T follicular helper cell (primary cell): ENCODE results near the gene SLC35B1.
"Not testable (repeated sequence)": the region's sequence is repeated elsewhere in the genome, so short reads cannot be mapped to it uniquely, and the experiment has no call there.

Experiments used
- DNase-seq: peaks from one replicate; pipeline ENCODE4 v3.0.0-alpha.2; 2020; ENCODE audit warnings: low read depth

SLC35B1 gene

GRCh38 chr17:49734515-49735490 lies 27.0 kb upstream of the SLC35B1 start:
- no peak for DNase-seq

GRCh38 chr17:49731435-49731831 lies 23.7 kb upstream of the SLC35B1 start:
- DNase-seq = no peak

GRCh38 chr17:49730785-49731434 lies 23.1 kb upstream of the SLC35B1 start:
- no peak for DNase-seq

GRCh38 chr17:49730078-49730784 lies 22.5 kb upstream of the SLC35B1 start:
- DNase-seq = no peak

- no peak for DNase-seq
These were observed 21.3 kb upstream of the SLC35B1 start for GRCh38 chr17:49729069-49729468.

GRCh38 chr17:49728425-49728824 lies 20.7 kb upstream of the SLC35B1 start:
- no peak for DNase-seq

- DNase-seq = no peak
These were observed 19.6 kb upstream of the SLC35B1 start for GRCh38 chr17:49727380-49727779.

- no peak for DNase-seq
These were observed 17.8 kb upstream of the SLC35B1 start for GRCh38 chr17:49725452-49726130.

- not testable (repeated sequence) for DNase-seq
These were observed 16.8 kb upstream of the SLC35B1 start for GRCh38 chr17:49724552-49724951.

GRCh38 chr17:49723423-49723822 lies 15.7 kb upstream of the SLC35B1 start:
- no peak for DNase-seq

GRCh38 chr17:49722066-49722465 lies 14.3 kb upstream of the SLC35B1 start:
- no peak for DNase-seq

GRCh38 chr17:49717371-49717861 lies 9.7 kb upstream of the SLC35B1 start:
- no peak for DNase-seq

GRCh38 chr17:49716668-49717364 lies 9.1 kb upstream of the SLC35B1 start:
- DNase-seq = no peak

GRCh38 chr17:49715717-49716279 lies 8.0 kb upstream of the SLC35B1 start:
- peak; percentile 36 for DNase-seq

- no peak for DNase-seq
These were observed 7.5 kb upstream of the SLC35B1 start for GRCh38 chr17:49715216-49715615.

GRCh38 chr17:49708515-49709183 lies 885 bp upstream of the SLC35B1 start:
- no peak for DNase-seq

GRCh38 chr17:49707246-49707607 lies 537 bp downstream of the SLC35B1 start:
- peak; percentile 36 for DNase-seq

GRCh38 chr17:49705254-49705653 lies 2.5 kb downstream of the SLC35B1 start:
- DNase-seq = no peak

- no peak for DNase-seq
These were observed 4.0 kb downstream of the SLC35B1 start for GRCh38 chr17:49703557-49704277.

- no peak for DNase-seq
These were observed 6.8 kb downstream of the SLC35B1 start for GRCh38 chr17:49700960-49701359.
